Measurements from ENCODE around the gene KLF14.

DNA sequence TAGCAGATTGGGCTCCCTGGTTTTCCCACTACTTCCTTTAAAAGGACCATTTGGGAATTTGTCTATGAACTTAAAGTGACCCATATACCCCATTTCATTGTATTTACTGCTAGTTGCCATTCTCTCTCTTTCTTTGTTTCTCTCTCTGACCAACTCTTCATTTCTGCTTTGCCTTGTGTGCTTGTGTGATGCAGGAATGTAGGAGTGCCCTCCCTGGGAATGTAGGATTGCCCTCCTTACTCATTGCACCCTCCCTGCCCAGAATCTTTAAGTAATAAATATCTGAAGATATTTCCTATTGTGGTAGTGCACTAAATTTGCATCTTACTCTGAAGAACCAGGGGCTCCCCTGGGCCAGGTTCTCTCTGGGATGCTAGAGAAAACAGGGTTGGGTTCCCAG, 47.3 kb upstream of the KLF14 start:
- no peak for TF ChIP-seq POLR2A (IDR thresholded peaks at IDR 0.05)
- TF ChIP-seq CTCF (IDR thresholded peaks at IDR 0.05), result no peak

Data from heart left ventricle (tissue), 13 donors.